H9 (cell line): ENCODE measurements around the gene MYCBP2. TPM values are rescaled to one million over a fixed set of nuclear protein-coding genes. Genes with fewer than 3 reads are reported as not detected.

Source experiments
- DNase-seq: peaks from one replicate; pipeline ENCODE4 v3.0.0-alpha.2; 2017
- H2AFZ ChIP-seq: one replicate; pipeline ENCODE4 v1.6.1; 2013; ENCODE audit warnings: mild to moderate bottlenecking, low read length, control low read depth, moderate library complexity
- H2AK5ac ChIP-seq: 2 replicates; pipeline ENCODE4 v1.6.1; 2013; ENCODE audit warnings: low read length, control low read depth, mixed read lengths; ENCODE audit not compliant: insufficient read length
- H2BK120ac ChIP-seq: one replicate; pipeline ENCODE4 v1.6.1; 2013; ENCODE audit warnings: low read depth, mild to moderate bottlenecking, low read length, control low read depth, inconsistent platforms; ENCODE audit not compliant: poor library complexity, severe bottlenecking
- H2BK12ac ChIP-seq: 2 replicates; pipeline ENCODE4 v1.6.1; 2013; ENCODE audit warnings: low read length, control low read depth, mixed read lengths, low read depth; ENCODE audit not compliant: insufficient read length
- H2BK15ac ChIP-seq: 2 replicates; pipeline ENCODE4 v1.6.1; 2013; ENCODE audit warnings: low read depth, low read length, control low read depth
- H2BK20ac ChIP-seq: one replicate; pipeline ENCODE4 v1.6.1; 2013; ENCODE audit warnings: low read depth, mild to moderate bottlenecking, low read length, control low read depth, inconsistent platforms; ENCODE audit not compliant: poor library complexity, severe bottlenecking
- H2BK5ac ChIP-seq: 2 replicates; pipeline ENCODE4 v1.6.1; 2013; ENCODE audit warnings: low read length, control low read depth, mixed read lengths; ENCODE audit not compliant: insufficient read length
- H3K14ac ChIP-seq: 2 replicates; pipeline ENCODE4 v1.6.1; 2013; ENCODE audit warnings: low read length, control low read depth; ENCODE audit not compliant: insufficient read depth
- H3K18ac ChIP-seq: 2 replicates; pipeline ENCODE4 v1.6.1; 2013; ENCODE audit warnings: low read depth, mild to moderate bottlenecking, mixed read lengths, low read length, control low read depth; ENCODE audit not compliant: insufficient read length
- H3K23ac ChIP-seq: 2 replicates; pipeline ENCODE4 v1.6.1; 2013; ENCODE audit warnings: low read length, control low read depth, mixed read lengths, low read depth; ENCODE audit not compliant: insufficient read length
- H3K23me2 ChIP-seq: 2 replicates; pipeline ENCODE4 v1.6.1; 2013; ENCODE audit warnings: low read depth, mild to moderate bottlenecking, mixed read lengths, low read length, control low read depth; ENCODE audit not compliant: insufficient read length, poor library complexity, severe bottlenecking
- H3K27ac ChIP-seq: 2 replicates; pipeline ENCODE4 v1.5.1; 2013; ENCODE audit warnings: low read length, control low read depth, mixed read lengths, low read depth; ENCODE audit not compliant: insufficient read length
- H3K27me3 ChIP-seq: 2 replicates; pipeline ENCODE4 v1.6.1; 2013; ENCODE audit warnings: low read length, control low read depth, inconsistent platforms; ENCODE audit not compliant: insufficient read depth
- H3K4ac ChIP-seq: 2 replicates; pipeline ENCODE4 v1.6.1; 2013; ENCODE audit warnings: low read depth, mild to moderate bottlenecking, control low read depth, inconsistent platforms, low read length, moderate library complexity
- H3K4me1 ChIP-seq: 2 replicates; pipeline ENCODE4 v1.6.1; 2013; ENCODE audit warnings: low read length, control low read depth, inconsistent platforms; ENCODE audit not compliant: insufficient read depth
- H3K4me2 ChIP-seq: 2 replicates; pipeline ENCODE4 v1.6.1; 2013; ENCODE audit warnings: low read length, control low read depth, mixed read lengths; ENCODE audit not compliant: insufficient read length, insufficient read depth
- H3K56ac ChIP-seq: 2 replicates; pipeline ENCODE4 v1.6.1; 2013; ENCODE audit warnings: low read depth, mild to moderate bottlenecking, mixed read lengths, low read length, control low read depth; ENCODE audit not compliant: insufficient read length
- H3K79me1 ChIP-seq: 2 replicates; pipeline ENCODE4 v1.6.1; 2013; ENCODE audit warnings: low read depth, mild to moderate bottlenecking, moderate library complexity, low read length, control low read depth, inconsistent platforms; ENCODE audit not compliant: insufficient read depth, poor library complexity, severe bottlenecking
- H3K79me2 ChIP-seq: 2 replicates; pipeline ENCODE4 v1.6.1; 2013; ENCODE audit warnings: low read length, control low read depth, inconsistent platforms; ENCODE audit not compliant: insufficient read depth
- H3K9ac ChIP-seq: 2 replicates; pipeline ENCODE4 v1.6.1; 2013; ENCODE audit warnings: low read length, control low read depth, mixed read lengths; ENCODE audit not compliant: insufficient read length; ENCODE audit errors: extremely low read depth
- H3K9me3 ChIP-seq: one replicate; pipeline ENCODE4 v1.6.1; 2013; ENCODE audit warnings: low read depth, low read length, inconsistent platforms; ENCODE audit not compliant: control insufficient read depth
- H3T11ph ChIP-seq: one replicate; pipeline ENCODE4 v1.6.1; 2013; ENCODE audit warnings: mild to moderate bottlenecking, low read length, control low read depth, inconsistent platforms
- H4K20me1 ChIP-seq: one replicate; pipeline ENCODE4 v1.6.1; 2013; ENCODE audit not compliant: control insufficient read depth, insufficient read length, insufficient read depth
- H4K5ac ChIP-seq: 2 replicates; pipeline ENCODE4 v1.6.1; 2013; ENCODE audit warnings: low read depth, mild to moderate bottlenecking, mixed read lengths, low read length, control low read depth; ENCODE audit not compliant: insufficient read length
- H4K8ac ChIP-seq: replicated peaks from 2 replicates; pipeline ENCODE4 v1.6.1; 2013; ENCODE audit warnings: low read length, control low read depth, mixed read lengths, low read depth; ENCODE audit not compliant: insufficient read length
- H4K91ac ChIP-seq: 2 replicates; pipeline ENCODE4 v1.6.1; 2013; ENCODE audit warnings: low read depth, mild to moderate bottlenecking, moderate library complexity, mixed read lengths, low read length, control low read depth; ENCODE audit not compliant: insufficient read length
- H3K27ac Mint-ChIP-seq, 3 experiments: 2 replicates in 2 of 3; 3 replicates in 1 of 3; pipeline ENCODE4 v1.8.0; 2020 to 2021; ENCODE audit warnings: mixed read lengths in 3 of 3, mild to moderate bottlenecking in 1 of 3, moderate library complexity in 1 of 3
- H3K27me3 Mint-ChIP-seq: 2 replicates; pipeline ENCODE4 v1.8.0; 2021; ENCODE audit warnings: low read depth, mild to moderate bottlenecking, moderate library complexity, mixed read lengths
- H3K36me3 Mint-ChIP-seq, 3 experiments: 2 replicates in 2 of 3; 3 replicates in 1 of 3; pipeline ENCODE4 v1.8.0; 2020 to 2021; ENCODE audit warnings: low read depth in 3 of 3, mixed read lengths in 3 of 3; ENCODE audit not compliant: insufficient read depth in 1 of 3
- H3K4me1 Mint-ChIP-seq, 2 experiments: 2 replicates each; pipeline ENCODE4 v1.8.0; 2020; ENCODE audit warnings: mixed read lengths in 2 of 2
- H3K4me3 Mint-ChIP-seq, 2 experiments: 2 replicates in 1 of 2; 3 replicates in 1 of 2; pipeline ENCODE4 v1.8.0; 2020 to 2021; ENCODE audit warnings: mild to moderate bottlenecking in 2 of 2, mixed read lengths in 2 of 2, moderate library complexity in 1 of 2
- H3K9me3 Mint-ChIP-seq, 2 experiments: 2 replicates in 1 of 2; 3 replicates in 1 of 2; pipeline ENCODE4 v1.8.0; 2020; ENCODE audit warnings: mild to moderate bottlenecking in 2 of 2, mixed read lengths in 2 of 2, moderate library complexity in 1 of 2
- WGBS: extraction: QIAGEN DNeasy Blood & Tissue Kit; methylation state at CpG from one replicate; pipeline ENCODE4 v1.1.7; 2013; ENCODE audit warnings: missing lambda C conversion rate, low lambda C conversion rate, mixed read lengths; ENCODE audit not compliant: insufficient read length; ENCODE audit errors: extremely low coverage; 5-methylcytosine and 5-hydroxymethylcytosine counted together
- total RNA-seq: library from RNA; stranded (reverse); gene quantifications from 2 replicates; pipeline ENCODE4 v1.2.1, GENCODE V29; 2021
- TF ChIP-seq, protein P1 (sequence below): fragments of 200-600 bp; sonication (generic); conservative IDR thresholded peaks from 3 replicates; pipeline ENCODE4 v1.8.0; 2021; ENCODE audit warnings: antibody characterized with exemption, mild to moderate bottlenecking

MYCBP2 gene
- total RNA-seq, 1 experiment from 2014 or later = 32.0 TPM

GRCh38 chr13:77333594-77333993 is 6.7 kb upstream of the MYCBP2 start:
- no peak overlapping the region for H2BK120ac ChIP-seq
- H2AK5ac ChIP-seq = no peak overlapping the region
- no peak overlapping the region for H3K4ac ChIP-seq
- H3K79me1 ChIP-seq = no peaks in the 10 kb centered on the region
- H2BK12ac ChIP-seq = no peak overlapping the region
- H3K9me3 ChIP-seq = no peaks in the 10 kb centered on the region
- H4K91ac ChIP-seq = no peak overlapping the region
- no peak for DNase-seq
- no peaks in the 10 kb centered on the region for H4K20me1 ChIP-seq
- no peak overlapping the region for H4K8ac ChIP-seq
- no peak overlapping the region for H2BK20ac ChIP-seq
- Mint-ChIP-seq H3K4me3 (no peak overlapping the region), H3K27ac (peak overlapping the region in 1 of 3 experiments; percentile 38; a peak in 1 of 7 replicates), H3K27me3 (peaks cover 11% of the 10 kb centered on the region), H3K36me3 (no peaks in the 10 kb centered on the region; a peak in 1 of 7 replicates), H3K9me3 (no peaks in the 10 kb centered on the region), H3K4me1 (peaks cover 8 to 14% of the 10 kb centered on the region in 2 experiments)
- H3K56ac ChIP-seq = no peak overlapping the region
- H3K23me2 ChIP-seq = peaks cover 5% of the 10 kb centered on the region
- H4K5ac ChIP-seq = no peak overlapping the region
- no peak overlapping the region for H3K9ac ChIP-seq
- H3K23ac ChIP-seq = no peak overlapping the region
- H3K79me2 ChIP-seq = no peaks in the 10 kb centered on the region
- H3K14ac ChIP-seq = no peak overlapping the region
- no peaks in the 10 kb centered on the region for H3K27me3 ChIP-seq
- H3K18ac ChIP-seq = no peak overlapping the region
- no peaks in the 10 kb centered on the region for H3K4me1 ChIP-seq
- no peak overlapping the region for H2AFZ ChIP-seq
- H3K27ac ChIP-seq = no peak overlapping the region
- no peak overlapping the region for H2BK5ac ChIP-seq
- no peak overlapping the region for H3T11ph ChIP-seq
- no peak overlapping the region for H2BK15ac ChIP-seq
- WGBS = no CpG with 5 or more reads among the region's 4 CpGs
- no peak overlapping the region for H3K4me2 ChIP-seq
- TF ChIP-seq, protein P1, sequence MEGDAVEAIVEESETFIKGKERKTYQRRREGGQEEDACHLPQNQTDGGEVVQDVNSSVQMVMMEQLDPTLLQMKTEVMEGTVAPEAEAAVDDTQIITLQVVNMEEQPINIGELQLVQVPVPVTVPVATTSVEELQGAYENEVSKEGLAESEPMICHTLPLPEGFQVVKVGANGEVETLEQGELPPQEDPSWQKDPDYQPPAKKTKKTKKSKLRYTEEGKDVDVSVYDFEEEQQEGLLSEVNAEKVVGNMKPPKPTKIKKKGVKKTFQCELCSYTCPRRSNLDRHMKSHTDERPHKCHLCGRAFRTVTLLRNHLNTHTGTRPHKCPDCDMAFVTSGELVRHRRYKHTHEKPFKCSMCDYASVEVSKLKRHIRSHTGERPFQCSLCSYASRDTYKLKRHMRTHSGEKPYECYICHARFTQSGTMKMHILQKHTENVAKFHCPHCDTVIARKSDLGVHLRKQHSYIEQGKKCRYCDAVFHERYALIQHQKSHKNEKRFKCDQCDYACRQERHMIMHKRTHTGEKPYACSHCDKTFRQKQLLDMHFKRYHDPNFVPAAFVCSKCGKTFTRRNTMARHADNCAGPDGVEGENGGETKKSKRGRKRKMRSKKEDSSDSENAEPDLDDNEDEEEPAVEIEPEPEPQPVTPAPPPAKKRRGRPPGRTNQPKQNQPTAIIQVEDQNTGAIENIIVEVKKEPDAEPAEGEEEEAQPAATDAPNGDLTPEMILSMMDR = no peak
